Right atrium auricular region (tissue), 2 donors: ENCODE measurements around the gene C19orf67. TPM values are rescaled to one million over a fixed set of nuclear protein-coding genes. Genes with fewer than 3 reads are reported as not detected.

Experiments used
- DNase-seq: peaks from one replicate; pipeline ENCODE4 v3.0.0-alpha.2; 2019; ENCODE audit warnings: low spot score
- H3K27ac ChIP-seq, 2 donors: fragments of 200-600 bp; sonication (generic); 1 replicate in 1 of 2; 2 replicates in 1 of 2; pipeline ENCODE4 v1.5.1; 2016 to 2019
- H3K27me3 ChIP-seq, 2 donors: fragments of 200-600 bp; sonication (generic); one replicate each; pipeline versions ENCODE4 v1.5.1 to v1.6.0; 2017 to 2019
- H3K36me3 ChIP-seq: fragments of 200-600 bp; sonication (generic); one replicate; pipeline ENCODE4 v1.5.1; 2016
- H3K4me1 ChIP-seq, 2 donors: fragments of 200-600 bp; sonication (generic); one replicate each; pipeline versions ENCODE4 v1.5.1 to v1.6.0; 2017 to 2019
- H3K4me3 ChIP-seq, 2 donors: fragments of 200-600 bp; sonication (generic); 1 replicate in 1 of 2; 2 replicates in 1 of 2; pipeline ENCODE4 v1.5.1; 2017 to 2019; ENCODE audit warnings: mild to moderate bottlenecking in 1 of 2, moderate library complexity in 1 of 2
- H3K9me3 ChIP-seq, 2 donors: fragments of 200-600 bp; sonication (generic); one replicate each; pipeline ENCODE4 v1.5.1; 2019
- total RNA-seq, 2 donors: library from RNA; depleted of rRNA; stranded (reverse); fragments of >200 nt; gene quantifications; one replicate each; pipeline ENCODE4 v1.1.0, GENCODE V29; 2016
- TF ChIP-seq, protein P1 (sequence below), 2 donors: fragments of 200-600 bp; sonication (generic); IDR thresholded peaks; one replicate each; pipeline ENCODE4 v1.5.1; 2019; ENCODE audit warnings: antibody characterized with exemption in 2 of 2

Gene C19orf67
- total RNA-seq, 2 donors from 2014 or later, result not detected

DNA sequence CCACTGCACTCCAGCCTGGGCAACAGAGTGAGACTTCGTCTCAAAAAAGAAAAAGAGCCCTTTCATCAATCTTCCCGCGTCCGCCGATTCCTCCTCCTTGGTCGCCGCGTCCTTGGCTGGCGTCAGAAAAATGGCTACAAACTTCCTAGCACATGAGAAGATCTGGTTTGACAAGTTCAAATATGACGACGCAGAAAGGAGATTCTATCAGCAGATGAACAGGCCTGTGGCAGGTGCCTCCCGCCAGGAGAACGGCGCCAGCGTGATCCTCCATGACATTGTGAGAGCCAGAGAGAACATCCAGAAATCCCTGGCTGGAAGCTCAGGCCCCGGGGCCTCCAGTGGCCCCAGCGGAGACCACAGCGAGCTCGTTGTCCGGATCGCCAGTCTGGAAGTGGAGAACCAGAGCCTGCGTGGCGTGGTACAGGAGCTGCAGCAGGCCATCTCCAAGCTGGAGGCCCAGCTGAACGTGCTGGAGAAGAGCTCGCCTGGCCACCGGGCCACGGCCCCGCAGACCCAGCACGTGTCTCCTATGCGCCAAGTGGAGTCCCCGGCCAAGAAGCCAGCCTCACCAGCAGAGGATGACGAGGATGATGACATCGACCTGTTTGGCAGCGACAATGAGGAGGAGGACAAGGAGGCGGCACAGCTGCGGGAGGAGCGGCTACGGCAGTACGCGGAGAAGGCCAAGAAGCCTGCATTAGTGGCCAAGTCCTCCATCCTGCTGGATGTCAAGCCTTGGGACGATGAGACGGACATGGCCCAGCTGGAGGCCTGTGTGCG is 15.1 kb downstream of the C19orf67 start:
- Histone ChIP-seq H3K4me1 (peaks cover 0 to 34% of the 10 kb centered on the region in 2 donors), H3K9me3 (no peaks in the 10 kb centered on the region), H3K27ac (no peak overlapping the region), H3K4me3 (no peak overlapping the region), H3K27me3 (no peaks in the 10 kb centered on the region), H3K36me3 (no peaks in the 10 kb centered on the region)
- DNase-seq, result peak; percentile 61
- TF ChIP-seq, protein P1, sequence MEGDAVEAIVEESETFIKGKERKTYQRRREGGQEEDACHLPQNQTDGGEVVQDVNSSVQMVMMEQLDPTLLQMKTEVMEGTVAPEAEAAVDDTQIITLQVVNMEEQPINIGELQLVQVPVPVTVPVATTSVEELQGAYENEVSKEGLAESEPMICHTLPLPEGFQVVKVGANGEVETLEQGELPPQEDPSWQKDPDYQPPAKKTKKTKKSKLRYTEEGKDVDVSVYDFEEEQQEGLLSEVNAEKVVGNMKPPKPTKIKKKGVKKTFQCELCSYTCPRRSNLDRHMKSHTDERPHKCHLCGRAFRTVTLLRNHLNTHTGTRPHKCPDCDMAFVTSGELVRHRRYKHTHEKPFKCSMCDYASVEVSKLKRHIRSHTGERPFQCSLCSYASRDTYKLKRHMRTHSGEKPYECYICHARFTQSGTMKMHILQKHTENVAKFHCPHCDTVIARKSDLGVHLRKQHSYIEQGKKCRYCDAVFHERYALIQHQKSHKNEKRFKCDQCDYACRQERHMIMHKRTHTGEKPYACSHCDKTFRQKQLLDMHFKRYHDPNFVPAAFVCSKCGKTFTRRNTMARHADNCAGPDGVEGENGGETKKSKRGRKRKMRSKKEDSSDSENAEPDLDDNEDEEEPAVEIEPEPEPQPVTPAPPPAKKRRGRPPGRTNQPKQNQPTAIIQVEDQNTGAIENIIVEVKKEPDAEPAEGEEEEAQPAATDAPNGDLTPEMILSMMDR (IDR thresholded peaks at IDR 0.05), result no peak

DNA sequence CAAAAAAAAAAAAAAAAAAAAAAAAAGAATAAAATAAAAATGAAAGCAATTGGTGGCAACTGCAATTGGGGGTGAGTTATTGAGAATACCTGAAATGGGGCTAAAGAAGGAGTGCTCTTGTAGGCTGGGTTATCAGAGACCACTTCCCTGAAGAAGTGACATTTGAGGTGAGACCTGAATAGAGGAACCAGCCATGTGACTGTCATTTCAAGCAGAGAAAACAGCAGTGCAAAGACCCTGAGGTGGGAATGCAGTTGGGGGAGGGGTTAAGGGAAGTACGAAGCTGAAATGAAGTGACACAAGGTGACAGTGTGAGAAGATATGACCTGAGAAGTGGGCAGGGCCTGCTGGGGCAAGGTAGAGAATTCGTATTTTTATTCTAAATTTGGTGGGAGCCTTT is 19.4 kb downstream of the C19orf67 start:
- Histone ChIP-seq H3K27me3 (no peaks in the 10 kb centered on the region), H3K36me3 (no peaks in the 10 kb centered on the region), H3K9me3 (no peaks in the 10 kb centered on the region), H3K27ac (no peak overlapping the region), H3K4me1 (no peaks in the 10 kb centered on the region), H3K4me3 (no peak overlapping the region)
- TF ChIP-seq, protein P1 (IDR thresholded peaks at IDR 0.05), result no peak
- DNase-seq, result no peak

- H3K27me3 ChIP-seq, result no peaks in the 10 kb centered on the region
- TF ChIP-seq, protein P1 (IDR thresholded peaks at IDR 0.05), result no peak
Measured at GRCh38 chr19:14063105-14063504, 22.5 kb downstream of the C19orf67 start.

GRCh38 chr19:14062558-14062855 is 23.1 kb downstream of the C19orf67 start:
- DNase-seq, result no peak
- peaks cover 0 to 10% of the 10 kb centered on the region in 2 donors for H3K4me1 ChIP-seq
- H3K36me3 ChIP-seq, result no peaks in the 10 kb centered on the region
- H3K27me3 ChIP-seq, result no peaks in the 10 kb centered on the region
- H3K9me3 ChIP-seq, result no peaks in the 10 kb centered on the region
- H3K4me3 ChIP-seq, result no peak overlapping the region
- H3K27ac ChIP-seq, result no peak overlapping the region
- TF ChIP-seq, protein P1 (IDR thresholded peaks at IDR 0.05), result no peak

More at GRCh38 chr19:14063105-14063504, 22.5 kb downstream of the C19orf67 start:
- Histone ChIP-seq H3K27ac (no peak overlapping the region), H3K36me3 (no peaks in the 10 kb centered on the region), H3K9me3 (no peaks in the 10 kb centered on the region), H3K4me1 (peaks cover 0 to 4% of the 10 kb centered on the region in 2 donors), H3K4me3 (no peak overlapping the region)
- no peak for DNase-seq

- Histone ChIP-seq H3K9me3 (no peaks in the 10 kb centered on the region), H3K27me3 (no peaks in the 10 kb centered on the region), H3K36me3 (no peaks in the 10 kb centered on the region), H3K4me1 (peaks cover 0 to 14% of the 10 kb centered on the region in 2 donors), H3K27ac (no peak within 1 kb of the TSS), H3K4me3 (no peak within 1 kb of the TSS)
- TF ChIP-seq, protein P1 (IDR thresholded peaks at IDR 0.05), result no peak
- DNase-seq, result no peak
Measured at GRCh38 chr19:14061751-14062557, 23.6 kb downstream of the C19orf67 start, which contains the start of gene PALM3. PALM3 (minus strand) TSS chr19:14062076; CDS start chr19:14061980, 96 bp downstream.
